ENCODE measurements around the gene RINL.

Gene RINL

GRCh38 chr19:38919837-38920601 is 41.9 kb upstream of the RINL start:
- H3K4me3 ChIP-seq (ENCODE audit: low read depth, low read length), result no peak overlapping the region
- TF ChIP-seq, protein P1, sequence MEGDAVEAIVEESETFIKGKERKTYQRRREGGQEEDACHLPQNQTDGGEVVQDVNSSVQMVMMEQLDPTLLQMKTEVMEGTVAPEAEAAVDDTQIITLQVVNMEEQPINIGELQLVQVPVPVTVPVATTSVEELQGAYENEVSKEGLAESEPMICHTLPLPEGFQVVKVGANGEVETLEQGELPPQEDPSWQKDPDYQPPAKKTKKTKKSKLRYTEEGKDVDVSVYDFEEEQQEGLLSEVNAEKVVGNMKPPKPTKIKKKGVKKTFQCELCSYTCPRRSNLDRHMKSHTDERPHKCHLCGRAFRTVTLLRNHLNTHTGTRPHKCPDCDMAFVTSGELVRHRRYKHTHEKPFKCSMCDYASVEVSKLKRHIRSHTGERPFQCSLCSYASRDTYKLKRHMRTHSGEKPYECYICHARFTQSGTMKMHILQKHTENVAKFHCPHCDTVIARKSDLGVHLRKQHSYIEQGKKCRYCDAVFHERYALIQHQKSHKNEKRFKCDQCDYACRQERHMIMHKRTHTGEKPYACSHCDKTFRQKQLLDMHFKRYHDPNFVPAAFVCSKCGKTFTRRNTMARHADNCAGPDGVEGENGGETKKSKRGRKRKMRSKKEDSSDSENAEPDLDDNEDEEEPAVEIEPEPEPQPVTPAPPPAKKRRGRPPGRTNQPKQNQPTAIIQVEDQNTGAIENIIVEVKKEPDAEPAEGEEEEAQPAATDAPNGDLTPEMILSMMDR (IDR thresholded peaks at IDR 0.05; ENCODE audit: low read depth, low read length, missing control alignments), result no peak
- DNase-seq (ENCODE audit: low read depth), result no peak
- in situ Hi-C loops (cut with HindIII; ENCODE audit: low sequenced_read_pairs), result no loop called here

GRCh38 chr19:38918526-38918925 is 40.5 kb upstream of the RINL start:
- H3K4me3 ChIP-seq (ENCODE audit: low read depth, low read length), result no peak overlapping the region
- TF ChIP-seq, protein P1 (IDR thresholded peaks at IDR 0.05; ENCODE audit: low read depth, low read length, missing control alignments), result no peak

GRCh38 chr19:38917921-38918491 is 39.9 kb upstream of the RINL start:
- in situ Hi-C loops (cut with HindIII; ENCODE audit: low sequenced_read_pairs), result no loop called here
- TF ChIP-seq, protein P1 (IDR thresholded peaks at IDR 0.05; ENCODE audit: low read depth, low read length, missing control alignments), result peak; percentile 8
- DNase-seq (ENCODE audit: low read depth), result no peak
- H3K4me3 ChIP-seq (ENCODE audit: low read depth, low read length), result no peak overlapping the region

More at GRCh38 chr19:38918526-38918925, 40.5 kb upstream of the RINL start:
- in situ Hi-C loops (cut with HindIII; ENCODE audit: low sequenced_read_pairs), result no loop called here
- no peak for DNase-seq (ENCODE audit: low read depth)

DNA sequence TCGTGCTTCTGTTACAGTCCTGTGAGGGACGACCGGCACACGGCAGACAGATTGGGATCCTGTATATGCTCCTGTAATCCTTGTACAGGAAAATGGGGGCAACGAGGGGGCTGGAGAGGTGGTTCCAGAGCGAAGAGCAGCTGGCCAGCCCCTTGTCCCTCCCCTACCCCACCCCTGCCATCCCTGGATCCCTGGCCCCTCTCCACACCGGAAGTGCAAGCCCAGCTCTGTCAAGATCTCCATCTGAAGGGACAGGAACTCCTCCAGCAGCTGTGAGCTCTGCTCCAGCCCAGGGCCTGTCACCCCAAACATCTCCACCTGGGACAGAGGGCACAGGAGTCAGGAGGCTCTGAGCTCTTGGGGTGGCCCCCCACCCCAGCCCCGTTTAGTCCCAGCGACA is 39.4 kb upstream of the RINL start:
- H3K4me3 ChIP-seq (ENCODE audit: low read depth, low read length), result no peak overlapping the region
- TF ChIP-seq, protein P1 (IDR thresholded peaks at IDR 0.05; ENCODE audit: low read depth, low read length, missing control alignments), result no peak
- DNase-seq (ENCODE audit: low read depth), result no peak
- in situ Hi-C loops (cut with HindIII; ENCODE audit: low sequenced_read_pairs), result no loop called here

DNA sequence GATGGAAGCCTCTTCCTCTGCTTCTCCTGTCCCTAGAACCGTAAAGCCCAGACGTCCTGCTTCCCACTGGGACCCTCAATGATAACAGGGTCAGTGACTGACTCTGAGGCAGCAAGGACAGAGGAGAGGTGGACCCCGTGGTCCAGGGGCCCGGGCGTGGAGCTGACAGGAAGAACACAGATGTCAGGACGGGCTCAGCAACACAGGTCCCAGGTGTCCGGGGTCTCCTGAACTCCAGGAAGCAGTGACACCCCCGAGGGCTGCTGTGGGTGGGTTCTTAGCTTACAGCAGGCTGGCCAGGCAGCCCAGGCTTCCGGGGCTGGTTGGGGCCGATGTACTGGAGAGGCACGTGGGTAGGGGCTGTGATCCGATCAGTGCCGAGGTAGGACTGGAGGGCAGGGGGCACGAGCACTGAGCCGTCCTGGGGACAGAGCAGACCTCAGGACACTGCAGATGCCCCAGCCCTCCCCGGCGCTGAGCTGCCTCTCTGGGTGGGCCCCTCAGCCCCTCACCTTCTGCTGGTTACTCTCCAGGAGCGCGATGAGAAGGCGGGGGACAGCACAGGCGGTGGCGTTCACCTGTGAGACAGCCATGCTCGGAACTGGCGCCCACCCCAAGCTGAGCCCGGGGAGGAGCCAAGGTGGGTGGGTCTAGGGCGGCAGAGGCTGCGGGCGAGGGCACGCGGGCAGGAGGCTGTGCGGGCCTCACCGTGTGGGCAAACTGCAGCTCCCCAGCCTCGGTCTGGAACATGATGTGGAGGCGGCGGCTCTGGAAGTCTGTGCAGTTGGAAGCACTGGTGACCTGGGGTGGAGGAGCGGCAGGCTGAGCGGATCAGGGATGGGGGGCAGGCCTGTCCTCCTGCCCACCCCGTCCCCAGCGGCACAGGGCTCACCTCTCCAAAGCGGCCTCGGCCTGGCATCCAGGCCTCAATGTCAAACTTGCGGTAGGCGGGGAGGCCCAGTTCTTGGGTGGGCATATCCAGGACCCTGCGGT is 37.5 kb upstream of the RINL start:
- in situ Hi-C loops (cut with HindIII; ENCODE audit: low sequenced_read_pairs), result no loop called here
- H3K4me3 ChIP-seq (ENCODE audit: low read depth, low read length), result no peak overlapping the region

GRCh38 chr19:38913958-38914357 is 35.9 kb upstream of the RINL start:
- TF ChIP-seq, protein P1 (IDR thresholded peaks at IDR 0.05; ENCODE audit: low read depth, low read length, missing control alignments), result no peak
- H3K4me3 ChIP-seq (ENCODE audit: low read depth, low read length), result no peak overlapping the region
- in situ Hi-C loops (cut with HindIII; ENCODE audit: low sequenced_read_pairs), result no loop called here
- no peak for DNase-seq (ENCODE audit: low read depth)

More for the DNA sequence above, 37.5 kb upstream of the RINL start:
- DNase-seq (ENCODE audit: low read depth), result no peak
- TF ChIP-seq, protein P1 (IDR thresholded peaks at IDR 0.05; ENCODE audit: low read depth, low read length, missing control alignments), result no peak

Measured in astrocyte of the cerebellum (primary cell).